GM19455 (cell line): ENCODE results near the gene MPI.
"Not testable (repeated sequence)": the region's sequence is repeated elsewhere in the genome, so short reads cannot be mapped to it uniquely, and the experiment has no call there.

Experiments used
- ATAC-seq: cut with Tn5 transposase; IDR thresholded peaks from one replicate; pipeline ENCODE4 v1.9.1; 2021; ENCODE audit not compliant: unreplicated experiment

MPI gene

GRCh38 chr15:74863239-74864056, 26.4 kb upstream of the MPI start:
- ATAC-seq: no peak

DNA sequence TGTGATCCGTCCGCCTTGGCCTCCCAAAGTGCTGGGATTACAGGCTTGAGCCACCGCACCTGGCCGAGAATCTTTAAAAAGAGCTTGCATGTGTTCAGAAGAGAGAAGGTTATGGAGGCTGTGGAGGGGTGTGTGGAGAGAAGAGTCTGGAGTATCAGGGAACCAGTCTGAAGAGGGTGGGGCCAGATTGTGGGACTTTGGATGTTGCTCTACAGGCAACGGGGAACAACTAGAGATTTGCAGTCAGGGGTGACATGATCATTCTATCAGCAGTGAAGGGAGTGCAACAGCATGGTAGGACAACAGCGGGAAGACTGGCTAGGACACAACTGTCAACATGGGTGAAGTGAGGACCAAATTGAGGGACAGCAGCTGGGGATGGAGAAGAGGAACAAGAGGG, 25.5 kb upstream of the MPI start:
- ATAC-seq: no peak

- no peak for ATAC-seq
Observed at GRCh38 chr15:74865316-74865715, 24.5 kb upstream of the MPI start.

DNA sequence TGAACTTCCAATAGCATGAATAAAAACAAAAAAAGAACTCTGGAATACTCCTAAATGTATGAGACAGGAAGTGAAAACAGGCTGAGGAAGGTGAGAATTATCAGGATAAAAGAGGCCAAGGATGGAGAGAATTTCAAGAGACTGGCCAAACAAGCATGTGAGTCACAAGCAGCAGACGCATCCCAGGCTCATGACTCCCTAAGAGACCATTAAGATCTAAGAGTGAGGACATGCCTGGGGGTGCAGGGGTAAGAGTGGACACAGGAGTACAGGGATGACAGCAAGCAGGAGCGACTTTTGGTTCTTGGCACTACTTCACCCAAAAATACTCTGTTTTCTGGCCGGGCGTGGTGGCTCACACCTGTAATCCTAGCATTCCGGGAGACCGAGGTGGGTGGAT, 23.8 kb upstream of the MPI start:
- ATAC-seq: no peak

- ATAC-seq: no peak
Observed at GRCh38 chr15:74867466-74868038, 22.3 kb upstream of the MPI start.

DNA sequence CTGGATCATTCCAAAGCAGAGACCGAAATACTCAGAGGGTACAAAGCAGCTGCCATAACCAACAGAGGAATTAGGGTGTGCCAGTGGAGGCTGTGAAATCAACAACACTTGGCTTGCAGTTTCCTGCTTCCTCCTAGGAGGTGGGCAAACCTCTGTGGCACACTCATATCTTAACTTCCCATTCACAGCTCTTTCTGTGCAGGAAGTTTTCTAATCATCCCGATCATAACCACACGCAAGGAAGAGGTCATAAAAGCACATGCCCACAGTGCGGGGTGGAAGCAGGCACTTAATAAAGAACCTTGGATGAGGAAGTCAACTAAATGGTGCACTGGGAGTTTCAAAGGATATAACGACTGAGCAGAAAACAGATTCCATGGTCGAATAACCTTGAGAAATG, 21.8 kb upstream of the MPI start:
- ATAC-seq: no peak

GRCh38 chr15:74869372-74869725, 20.5 kb upstream of the MPI start:
- ATAC-seq: no peak

DNA sequence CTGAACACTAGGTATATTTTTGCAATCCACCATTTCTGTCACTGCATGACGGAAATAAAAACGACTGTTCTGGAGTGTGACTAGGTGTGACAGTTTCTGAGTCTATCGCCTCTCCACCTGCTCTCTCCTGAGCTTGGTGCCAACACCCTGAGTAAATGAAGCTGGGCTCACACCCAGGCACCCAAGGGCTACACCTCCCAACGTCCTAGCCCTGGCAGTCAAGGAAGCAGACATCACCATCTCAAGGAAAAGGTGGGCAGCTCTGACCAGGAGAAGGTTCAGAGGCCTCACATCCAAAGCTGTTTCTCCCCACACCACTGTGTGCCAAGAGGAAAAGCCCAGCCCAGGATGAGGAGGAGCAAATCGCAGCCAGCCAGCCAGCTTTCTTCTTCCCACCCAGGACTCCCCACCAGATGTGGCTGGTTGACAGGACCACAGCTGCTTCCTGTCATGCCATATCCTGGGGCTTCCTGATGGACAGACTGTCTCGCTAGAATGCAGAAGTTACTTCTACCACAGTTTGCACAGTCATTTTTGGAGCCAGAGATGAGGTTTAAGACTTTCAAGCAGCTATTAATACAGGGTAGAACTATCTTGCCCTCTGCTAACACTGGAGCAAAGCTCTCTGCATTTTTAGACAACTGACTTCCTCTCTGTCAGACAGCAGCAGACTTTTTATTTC, 20.0 kb upstream of the MPI start:
- ATAC-seq: no peak

- no peak for ATAC-seq
Observed at GRCh38 chr15:74870436-74871215, 19.2 kb upstream of the MPI start.

- ATAC-seq: no peak
Observed at GRCh38 chr15:74872702-74873035, 17.2 kb upstream of the MPI start.

GRCh38 chr15:74873036-74873755, 16.6 kb upstream of the MPI start, which contains the start of gene SCAMP2:
Gene SCAMP2, minus strand, starts transcription at chr15:74873365. Its CDS starts 110 bp downstream, at chr15:74873255.
- ATAC-seq: peak; percentile 82

DNA sequence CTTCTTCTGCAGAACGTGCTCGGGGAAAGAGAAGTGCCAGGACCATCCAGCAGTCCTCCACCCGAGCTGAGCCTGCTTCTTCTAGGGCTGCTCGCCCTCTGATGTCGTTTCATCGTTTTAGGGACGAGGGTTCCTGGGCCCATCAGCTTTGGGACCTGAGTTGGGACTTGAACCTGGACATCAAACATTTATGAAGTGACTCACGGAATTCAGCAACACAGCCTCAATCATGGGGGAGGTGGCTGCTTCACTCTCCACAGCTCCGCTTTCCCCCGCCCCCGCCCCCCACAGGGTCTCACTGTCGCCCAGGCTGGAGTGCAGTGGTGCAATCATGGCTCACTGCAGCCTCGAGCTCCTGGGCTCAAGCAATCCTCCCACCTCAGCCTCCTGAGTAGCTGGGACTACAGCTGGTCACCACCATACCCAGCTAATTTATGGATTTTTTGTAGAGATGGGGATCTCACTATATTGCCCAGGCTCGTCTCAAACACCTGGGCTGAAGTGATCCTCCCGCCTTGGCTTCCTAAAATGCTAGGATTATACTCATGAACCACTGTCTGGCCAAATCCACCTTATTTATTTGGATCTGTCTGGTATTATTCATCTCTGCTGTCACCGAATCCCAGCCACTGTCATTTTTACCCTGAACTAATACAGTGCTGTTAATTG, 16.0 kb upstream of the MPI start:
- no peak for ATAC-seq

- ATAC-seq: no peak
Observed at GRCh38 chr15:74878273-74878672, 11.6 kb upstream of the MPI start.

DNA sequence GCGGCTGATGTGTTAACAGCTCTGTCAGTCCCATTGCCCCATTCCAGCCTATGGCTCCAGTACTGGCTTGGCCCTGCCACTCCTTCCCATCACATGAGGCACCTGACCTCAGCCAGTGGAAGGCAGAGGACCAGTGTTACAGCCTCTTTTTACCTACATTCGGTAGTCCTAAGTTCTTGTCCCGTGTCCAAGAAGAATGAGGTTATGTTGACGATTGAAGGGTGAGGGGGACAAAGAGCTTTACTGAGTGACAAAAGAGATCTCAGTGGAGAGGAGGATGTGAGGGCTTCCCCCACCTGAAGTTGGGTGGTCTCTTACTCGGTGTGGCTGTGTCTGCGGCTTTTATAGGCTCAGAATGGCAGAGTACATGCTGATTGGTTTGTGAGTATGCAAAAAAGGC, 7.3 kb upstream of the MPI start:
- no peak for ATAC-seq

DNA sequence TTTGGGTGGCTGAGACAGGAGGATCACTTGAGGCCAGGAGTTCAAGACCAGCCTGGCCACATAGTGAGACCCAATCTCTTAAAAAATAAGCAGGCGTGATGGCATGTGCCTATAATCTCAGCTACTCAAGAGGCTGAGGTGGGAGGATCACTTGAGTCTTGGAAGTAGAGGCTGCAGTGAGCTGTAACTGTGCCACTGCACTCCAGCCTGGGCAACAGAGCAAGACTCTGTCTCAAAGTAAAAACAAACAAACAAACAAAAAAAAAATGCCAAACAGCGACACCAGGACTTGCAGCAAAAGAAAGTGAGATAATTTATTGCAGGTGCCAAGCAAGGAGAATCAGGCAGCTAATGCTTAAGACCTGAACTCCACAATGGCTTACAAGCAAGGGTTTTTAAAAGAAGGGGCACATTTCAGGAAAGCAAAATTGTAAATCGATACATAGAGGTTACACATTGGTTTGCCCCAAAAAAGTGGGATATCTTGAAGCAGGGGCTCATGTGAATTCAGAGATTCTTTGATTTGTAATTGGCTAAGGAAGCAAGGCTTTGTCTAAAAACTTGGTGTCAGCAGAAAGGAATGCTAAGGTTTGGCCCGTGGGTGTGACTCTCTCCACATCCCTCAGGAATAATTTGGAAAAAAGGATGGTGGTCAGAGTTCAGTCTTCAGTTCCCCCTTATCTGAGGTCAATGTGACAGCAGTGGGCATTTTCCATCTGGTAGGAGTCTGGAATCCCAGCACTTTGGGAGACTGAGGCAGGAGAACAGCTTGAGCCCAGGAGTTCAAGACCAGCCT, 5.2 kb upstream of the MPI start:
- ATAC-seq: no peak

DNA sequence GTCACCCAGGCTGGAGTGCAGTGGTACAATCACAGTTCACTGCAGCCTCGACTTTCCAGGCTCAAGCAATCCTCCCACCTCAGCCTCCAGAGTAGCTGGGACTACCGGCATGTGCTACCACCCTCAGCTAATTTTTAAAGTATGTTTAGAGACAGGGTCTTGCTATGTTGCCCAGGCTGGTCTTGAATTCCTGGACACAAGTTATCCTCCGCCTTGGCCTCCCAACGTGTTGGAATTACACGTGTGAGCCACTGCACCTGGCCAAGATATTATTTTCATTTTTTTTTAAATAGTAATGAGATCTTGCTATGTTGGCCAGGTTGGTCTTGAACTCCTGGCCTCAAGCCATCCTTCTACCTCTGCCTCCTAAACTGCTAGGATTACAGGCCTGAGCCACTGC, 4.4 kb upstream of the MPI start:
- no peak for ATAC-seq

- ATAC-seq: not testable (repeated sequence)
Observed at GRCh38 chr15:74887537-74888193, 2.2 kb upstream of the MPI start.

DNA sequence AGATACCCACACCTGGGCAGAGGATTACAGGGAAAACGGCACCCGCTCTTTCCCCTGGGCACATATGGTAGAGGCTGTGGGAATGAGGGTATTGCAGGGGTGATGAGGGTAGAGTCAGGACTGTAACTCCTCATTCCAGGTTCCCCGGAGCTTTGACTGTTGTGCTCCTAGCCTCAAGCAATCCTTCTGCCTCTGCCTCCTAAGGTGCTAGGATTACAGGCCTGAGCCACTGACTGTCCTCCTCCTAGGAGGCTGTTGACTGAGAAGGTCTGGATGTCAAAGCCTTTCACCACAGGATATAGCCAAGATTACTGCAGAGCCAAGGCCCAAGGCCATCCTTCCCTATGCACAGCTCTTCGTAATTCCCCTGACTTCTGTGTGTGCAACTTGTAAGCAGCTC, 1.1 kb upstream of the MPI start:
- ATAC-seq: no peak

DNA sequence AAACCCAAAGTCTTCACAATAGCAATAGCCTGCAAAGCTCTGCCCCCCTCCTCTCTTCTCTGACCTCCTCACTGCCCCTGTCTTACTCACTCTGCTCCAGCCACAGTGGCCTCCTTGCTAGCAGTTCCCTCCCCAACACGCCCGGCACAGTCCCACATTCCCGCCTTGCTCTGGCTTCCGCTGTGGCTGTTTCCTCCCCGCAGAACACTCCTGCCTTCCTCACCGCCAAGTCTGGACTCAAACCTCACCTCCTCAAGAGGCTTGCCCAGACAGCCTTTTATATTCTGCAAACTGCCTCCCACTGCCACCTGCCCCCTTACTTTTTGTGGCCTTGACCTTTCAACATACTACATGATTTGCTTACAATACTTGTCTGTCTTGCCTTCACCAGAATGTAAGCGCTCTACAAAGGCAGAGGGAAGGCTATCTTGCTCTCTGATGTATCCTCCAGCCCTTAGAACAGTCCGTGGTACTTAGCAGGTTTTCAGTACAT, 406 bp upstream of the MPI start:
- peak; percentile 12 for ATAC-seq
